B cell (primary cell): Measurements from ENCODE around the gene SZT2. TPM values are rescaled to one million over a fixed set of nuclear protein-coding genes. Genes with fewer than 3 reads are reported as not detected.

ENCODE experiments used
- ATAC-seq: fragments of 200-7000 bp; cut with Tn5 transposase; one replicate; pipeline ENCODE4 v1.10.0; 2021; ENCODE audit warnings: low read depth, mild to moderate bottlenecking, moderate number of reproducible peaks, moderate library complexity
- CTCF ChIA-PET: fragments of 350-600 bp; sonication (Branson Sonifier 250); formaldehyde crosslinking; loops from one replicate; lab custom pipeline; 2021; ENCODE audit warnings: antibody characterized with exemption, inconsistent platforms; lab: Charles Lee
- POLR2A ChIA-PET: fragments of 350-600 bp; sonication (Branson Sonifier 250); formaldehyde crosslinking; loops from one replicate; lab custom pipeline; 2021; ENCODE audit warnings: antibody characterized with exemption; lab: Charles Lee
- DNase-seq: peaks from one replicate; pipeline ENCODE4 v3.0.0; 2013
- H2AFZ ChIP-seq: 2 replicates; pipeline ENCODE4 v1.6.1; 2012; ENCODE audit warnings: mild to moderate bottlenecking, low read depth, low read length; ENCODE audit not compliant: insufficient read depth, poor library complexity, severe bottlenecking
- H3K27ac ChIP-seq, 2 donors: 1 replicate in 1 of 2; 2 replicates in 1 of 2; pipeline ENCODE4 v1.5.1; 2012 to 2013; ENCODE audit warnings: low read length in 2 of 2, mild to moderate bottlenecking in 2 of 2, moderate library complexity in 1 of 2
- H3K27me3 ChIP-seq, 4 experiments: fragments of 200-600 bp in 1 of 4; sonication (generic) in 1 of 4; replicated peaks in 1 of 4; 1 replicate in 2 of 4; 2 replicates in 2 of 4; pipeline versions ENCODE4 v1.6.1 to v1.7.0; 2013 to 2016; ENCODE audit warnings: low read length in 3 of 4, mild to moderate bottlenecking in 2 of 4, mixed read lengths in 1 of 4, moderate library complexity in 1 of 4; ENCODE audit not compliant: insufficient read depth in 4 of 4, control insufficient read depth in 3 of 4; ENCODE audit errors: control extremely low read depth in 1 of 4
- H3K36me3 ChIP-seq, 2 experiments: replicated peaks in 1 of 2; 1 replicate in 1 of 2; 2 replicates in 1 of 2; pipeline versions ENCODE4 v1.6.1 to v1.7.1; 2013; ENCODE audit warnings: low read length in 1 of 2; ENCODE audit not compliant: insufficient read depth in 2 of 2, control insufficient read depth in 1 of 2; ENCODE audit errors: control extremely low read depth in 1 of 2, extremely low read depth in 1 of 2
- H3K4me1 ChIP-seq, 2 donors: fragments of 200-600 bp in 1 of 2; sonication (generic) in 1 of 2; 1 replicate in 1 of 2; 2 replicates in 1 of 2; pipeline versions ENCODE4 v1.5.1 to v1.6.1; 2013 to 2017; ENCODE audit warnings: low read length in 2 of 2; ENCODE audit not compliant: control insufficient read depth in 2 of 2, insufficient read depth in 2 of 2
- H3K4me2 ChIP-seq: replicated peaks from 2 replicates; pipeline ENCODE3; 2012; ENCODE audit warnings: mild to moderate bottlenecking, low read depth, low read length; ENCODE audit not compliant: poor library complexity, severe bottlenecking
- H3K4me3 ChIP-seq, 5 experiments: fragments of 200-600 bp in 1 of 5; sonication (generic) in 1 of 5; 1 replicate in 3 of 5; 2 replicates in 2 of 5; pipeline versions ENCODE4 v1.5.1 to v1.7.0; 2011 to 2016; ENCODE audit warnings: low read length in 4 of 5, mild to moderate bottlenecking in 4 of 5, low read depth in 2 of 5, control low read depth in 1 of 5, moderate library complexity in 1 of 5; ENCODE audit not compliant: insufficient read depth in 1 of 5; ENCODE audit errors: control extremely low read depth in 1 of 5, extremely low read depth in 1 of 5
- H3K79me2 ChIP-seq: fragments of 200-600 bp; sonication (generic); one replicate; pipeline ENCODE4 v1.6.0; 2016; ENCODE audit warnings: low read length; ENCODE audit not compliant: control insufficient read depth, insufficient read depth
- H3K9ac ChIP-seq: fragments of 200-600 bp; sonication (generic); 2 replicates; pipeline ENCODE4 v1.6.1; 2017; ENCODE audit warnings: mild to moderate bottlenecking, low read length, moderate library complexity
- H3K9me3 ChIP-seq, 3 donors: one replicate each; pipeline versions ENCODE4 v1.6.1 to v1.7.1; 2013; ENCODE audit warnings: low read length in 2 of 3; ENCODE audit not compliant: control insufficient read depth in 2 of 3, insufficient read depth in 1 of 3; ENCODE audit errors: control extremely low read depth in 1 of 3
- H4K20me1 ChIP-seq: 2 replicates; pipeline ENCODE4 v1.6.0; 2012; ENCODE audit warnings: mild to moderate bottlenecking, low read length; ENCODE audit not compliant: insufficient read depth, control insufficient read depth, poor library complexity, severe bottlenecking
- H3K27ac Mint-ChIP-seq: one replicate; pipeline ENCODE4 v1.8.0; 2021; ENCODE audit warnings: mixed read lengths
- H3K27me3 Mint-ChIP-seq: one replicate; pipeline ENCODE4 v1.8.0; 2021; ENCODE audit warnings: mixed read lengths
- H3K4me1 Mint-ChIP-seq: one replicate; pipeline ENCODE4 v1.8.0; 2021; ENCODE audit warnings: mixed read lengths
- H3K4me3 Mint-ChIP-seq: one replicate; pipeline ENCODE4 v1.8.0; 2021; ENCODE audit warnings: mixed read lengths
- H3K9me3 Mint-ChIP-seq: one replicate; pipeline ENCODE4 v1.8.0; 2022; ENCODE audit warnings: mixed read lengths; ENCODE audit not compliant: insufficient read depth
- EZH2 ChIP-seq: IDR thresholded peaks from 2 replicates; pipeline ENCODE4 v1.6.1; 2012; ENCODE audit warnings: borderline replicate concordance, low read depth, mild to moderate bottlenecking, moderate library complexity, low read length; ENCODE audit not compliant: insufficient read depth, poor library complexity, severe bottlenecking
- WGBS: methylation state at CpG from one replicate; pipeline ENCODE4 v1.1.5; 2013; ENCODE audit warnings: missing lambda C conversion rate; ENCODE audit not compliant: insufficient coverage; 5-methylcytosine and 5-hydroxymethylcytosine counted together
- intact Hi-C: fragments of 100-400 bp; cut with micrococcal nuclease; formaldehyde crosslinking; loops from one replicate; pipeline ENCODE4 v1.10.0; 2022
- polyA plus RNA-seq: library from polyadenylated mRNA; depleted of rRNA; stranded (reverse); fragments of >200 nt; gene quantifications from 2 replicates; pipeline ENCODE4 v1.2.3, GENCODE V29; 2012
- total RNA-seq, 2 donors: library from RNA; stranded (reverse); fragments of 120-200 nt in 1 of 2; gene quantifications; 1 replicate in 1 of 2; 2 replicates in 1 of 2; pipeline versions ENCODE4 v1.2.3 to v1.2.4, GENCODE V29; 2013 to 2022
- TF ChIP-seq, protein P1 (sequence below): fragments of 200-600 bp; IDR thresholded peaks from one replicate; pipeline ENCODE4 v1.8.0; 2022; ENCODE audit warnings: antibody characterized with exemption, mild to moderate bottlenecking

Gene SZT2
- total and polyA plus RNA-seq, 2 donors (not counting 1 experiment from before 2014, with no cell fraction given): 41.4 to 197 TPM

DNA sequence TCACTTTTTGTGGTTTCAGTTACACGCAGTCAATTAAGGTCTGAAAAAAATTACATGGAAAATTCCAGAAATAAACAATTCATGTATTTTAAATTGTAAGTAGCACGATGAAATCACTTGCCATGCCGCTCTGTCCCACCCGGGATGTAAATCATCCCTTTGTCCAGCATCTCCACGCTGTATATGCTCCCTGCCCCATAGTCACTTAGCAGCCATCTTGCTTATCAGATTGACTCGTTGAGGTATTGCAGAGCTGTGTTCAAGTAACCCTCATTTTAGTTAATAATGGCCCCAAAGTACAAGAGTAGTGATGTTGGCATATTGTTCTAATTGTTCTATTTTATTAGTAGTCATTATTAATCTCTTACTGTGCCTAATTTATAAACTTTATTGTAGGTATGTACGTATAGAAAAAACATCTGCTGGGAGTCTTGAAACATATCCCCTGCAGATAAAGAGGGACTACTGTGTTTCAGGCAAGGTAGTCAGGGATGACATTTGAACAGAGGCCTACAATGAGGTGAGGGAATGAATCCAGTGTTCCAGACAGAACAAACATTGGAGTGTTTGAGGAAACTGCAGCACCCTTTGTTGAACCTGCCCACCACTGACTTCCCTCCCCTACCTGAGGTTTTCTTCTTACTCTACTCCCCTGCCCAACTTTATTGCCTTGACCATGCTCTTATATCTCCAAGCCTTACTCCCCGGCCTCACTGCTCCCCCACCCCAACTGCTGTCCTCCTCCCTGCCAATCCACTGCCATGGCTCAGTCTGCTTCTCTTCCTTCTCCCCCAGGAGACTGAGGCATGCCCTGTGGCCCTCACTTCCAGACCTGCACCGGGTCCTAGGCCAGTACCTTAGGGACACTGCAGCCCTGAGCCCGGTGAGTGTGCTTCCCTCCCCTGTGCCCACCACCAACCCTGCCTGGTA lies 38.0 kb upstream of the SZT2 start:
- no peak overlapping the region for H3K4me2 ChIP-seq
- no peaks in the 10 kb centered on the region for H4K20me1 ChIP-seq
- intact Hi-C loops: no loop called here
- no peaks in the 10 kb centered on the region for H3K9me3 Mint-ChIP-seq
- no peak overlapping the region for H2AFZ ChIP-seq
- no peaks in the 10 kb centered on the region for H3K27me3 ChIP-seq
- TF ChIP-seq, protein P1, sequence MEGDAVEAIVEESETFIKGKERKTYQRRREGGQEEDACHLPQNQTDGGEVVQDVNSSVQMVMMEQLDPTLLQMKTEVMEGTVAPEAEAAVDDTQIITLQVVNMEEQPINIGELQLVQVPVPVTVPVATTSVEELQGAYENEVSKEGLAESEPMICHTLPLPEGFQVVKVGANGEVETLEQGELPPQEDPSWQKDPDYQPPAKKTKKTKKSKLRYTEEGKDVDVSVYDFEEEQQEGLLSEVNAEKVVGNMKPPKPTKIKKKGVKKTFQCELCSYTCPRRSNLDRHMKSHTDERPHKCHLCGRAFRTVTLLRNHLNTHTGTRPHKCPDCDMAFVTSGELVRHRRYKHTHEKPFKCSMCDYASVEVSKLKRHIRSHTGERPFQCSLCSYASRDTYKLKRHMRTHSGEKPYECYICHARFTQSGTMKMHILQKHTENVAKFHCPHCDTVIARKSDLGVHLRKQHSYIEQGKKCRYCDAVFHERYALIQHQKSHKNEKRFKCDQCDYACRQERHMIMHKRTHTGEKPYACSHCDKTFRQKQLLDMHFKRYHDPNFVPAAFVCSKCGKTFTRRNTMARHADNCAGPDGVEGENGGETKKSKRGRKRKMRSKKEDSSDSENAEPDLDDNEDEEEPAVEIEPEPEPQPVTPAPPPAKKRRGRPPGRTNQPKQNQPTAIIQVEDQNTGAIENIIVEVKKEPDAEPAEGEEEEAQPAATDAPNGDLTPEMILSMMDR: no peak
- TF ChIP-seq EZH2: no peak
- H3K4me1 ChIP-seq: peaks cover 4 to 5% of the 10 kb centered on the region in 2 donors
- POLR2A ChIA-PET: no interaction called here
- no peaks in the 10 kb centered on the region for H3K27me3 Mint-ChIP-seq
- H3K9ac ChIP-seq: no peak overlapping the region
- H3K27ac Mint-ChIP-seq: no peak overlapping the region
- no peak overlapping the region for H3K4me3 Mint-ChIP-seq
- peaks cover 13% of the 10 kb centered on the region for H3K4me1 Mint-ChIP-seq
- no peaks in the 10 kb centered on the region for H3K79me2 ChIP-seq
- WGBS: 100% methylated on average over 4 of the region's 10 CpGs
- no peaks in the 10 kb centered on the region for H3K36me3 ChIP-seq
- no peak overlapping the region for H3K4me3 ChIP-seq
- DNase-seq (no peak), ATAC-seq (no peak)
- H3K9me3 ChIP-seq: no peaks in the 10 kb centered on the region
- CTCF ChIA-PET: no interaction called here
- no peak overlapping the region for H3K27ac ChIP-seq

DNA sequence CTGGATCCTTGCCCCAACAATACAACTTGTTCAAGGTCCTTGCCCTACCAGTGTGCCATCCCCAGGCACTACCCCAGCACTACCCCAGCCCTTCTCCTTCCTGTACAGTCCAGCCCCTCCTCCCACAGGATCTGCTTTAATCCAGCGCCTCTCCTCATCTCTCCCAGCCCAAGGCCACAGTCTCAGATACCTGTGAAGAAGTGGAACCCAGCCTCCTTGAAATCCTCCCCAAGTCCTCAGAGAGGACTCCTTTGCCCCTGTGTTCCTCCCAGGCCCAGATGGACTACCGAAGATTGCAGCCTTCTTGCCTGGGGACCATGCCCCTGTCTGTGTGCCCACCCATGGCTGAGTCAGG lies 37.4 kb upstream of the SZT2 start:
- H3K9ac ChIP-seq: no peak overlapping the region
- WGBS: 100% methylated on average over 2 of the region's 2 CpGs
- H3K79me2 ChIP-seq: no peaks in the 10 kb centered on the region
- no peak for ATAC-seq
- no peaks in the 10 kb centered on the region for H3K36me3 ChIP-seq
- ChIA-PET CTCF (no interaction called here), POLR2A (no interaction called here)
- intact Hi-C loops: no loop called here
- H3K27me3 ChIP-seq: no peaks in the 10 kb centered on the region
- H3K4me1 Mint-ChIP-seq: peaks cover 13% of the 10 kb centered on the region
- no peak overlapping the region for H3K4me3 Mint-ChIP-seq
- H3K27me3 Mint-ChIP-seq: no peaks in the 10 kb centered on the region
- H3K4me3 ChIP-seq: no peak overlapping the region
- H2AFZ ChIP-seq: no peak overlapping the region
- no peaks in the 10 kb centered on the region for H3K9me3 Mint-ChIP-seq
- H3K9me3 ChIP-seq: no peaks in the 10 kb centered on the region
- no peak for DNase-seq
- H3K27ac ChIP-seq: no peak overlapping the region
- no peak overlapping the region for H3K4me2 ChIP-seq
- TF ChIP-seq EZH2: no peak
- TF ChIP-seq, protein P1: no peak
- no peaks in the 10 kb centered on the region for H4K20me1 ChIP-seq
- no peak overlapping the region for H3K27ac Mint-ChIP-seq
- peaks cover 4 to 5% of the 10 kb centered on the region in 2 donors for H3K4me1 ChIP-seq
